Spleen (tissue), 7 donors: ENCODE data around the gene EFNA2.

Experiments
- CTCF ChIP-seq, 11 experiments: fragments of 200-600 bp in 7 of 11; fragments of 450-650 bp in 4 of 11; sonication (generic) in 4 of 11; IDR thresholded peaks in 8 of 11; conservative IDR thresholded peaks in 3 of 11; 1 replicate in 7 of 11; 2 replicates in 4 of 11; pipeline versions ENCODE4 v1.4.0 to v1.8.0; 2016 to 2021; ENCODE audit warnings: antibody characterized with exemption in 11 of 11, inconsistent platforms in 4 of 11, mild to moderate bottlenecking in 1 of 11
- POLR2AphosphoS5 ChIP-seq, 3 donors: sonication (generic); formaldehyde crosslinking; IDR thresholded peaks; one replicate each; pipeline ENCODE4 v1.5.1; 2017; ENCODE audit warnings: antibody characterized with exemption in 3 of 3
- donor health status: DM: no; HTN: no; CAD: no; lungs with moderate emphysema.
- donor health status: DM: no; HTN: no; CAD: no.
- donor health status: DM: no; HTN: no; CAD: no.

- TF ChIP-seq CTCF (IDR thresholded peaks at IDR 0.05 in 8 of 11, conservative IDR thresholded peaks at IDR 0.05 in 3 of 11) = no peak
- TF ChIP-seq POLR2AphosphoS5 (IDR thresholded peaks at IDR 0.05) = no peak
These were observed 15.2 kb downstream of the EFNA2 start for GRCh38 chr19:1300744-1301490.
